HEK293 (cell line): ENCODE results near the gene CENPC.

Experiments used
- HOXC10 ChIP-seq: sonication (generic); formaldehyde crosslinking; IDR thresholded peaks from 2 replicates; pipeline ENCODE4 v1.8.1; 2023; ENCODE audit warnings: mild to moderate bottlenecking, missing genetic modification reagents
- KLF16 ChIP-seq: fragments of 450-650 bp; formaldehyde crosslinking; IDR thresholded peaks from 2 replicates; pipeline ENCODE4 v1.5.1; 2017; ENCODE audit warnings: missing biosample characterization, missing genetic modification characterization
- ZNF214 ChIP-seq: fragments of 450-650 bp; formaldehyde crosslinking; IDR thresholded peaks from 2 replicates; pipeline ENCODE4 v1.5.1; 2017; ENCODE audit warnings: missing biosample characterization, mild to moderate bottlenecking, missing genetic modification characterization, borderline replicate concordance
- ZNF292 ChIP-seq: fragments of 450-650 bp; formaldehyde crosslinking; IDR thresholded peaks from 2 replicates; pipeline ENCODE4 v1.5.1; 2016; ENCODE audit warnings: low read depth, missing biosample characterization, missing genetic modification characterization, borderline replicate concordance
- ZNF530 ChIP-seq: fragments of 450-650 bp; formaldehyde crosslinking; IDR thresholded peaks from 2 replicates; pipeline ENCODE4 v1.5.1; 2016; ENCODE audit warnings: low read depth, missing biosample characterization, missing genetic modification characterization
- ZNF776 ChIP-seq: fragments of 450-650 bp; formaldehyde crosslinking; IDR thresholded peaks from 2 replicates; pipeline ENCODE4 v1.5.0; 2017; ENCODE audit warnings: missing biosample characterization, missing genetic modification characterization, borderline replicate concordance
- ZNF785 ChIP-seq: fragments of 450-650 bp; formaldehyde crosslinking; IDR thresholded peaks from 2 replicates; pipeline ENCODE4 v1.5.1; 2016; ENCODE audit warnings: missing biosample characterization, missing genetic modification characterization
- TF ChIP-seq, protein P1 (sequence below): fragments of 450-650 bp; formaldehyde crosslinking; IDR thresholded peaks from 2 replicates; pipeline ENCODE4 v1.5.1; 2016; ENCODE audit warnings: missing biosample characterization, missing genetic modification characterization
- TF ChIP-seq, protein P2 (sequence below): fragments of 450-650 bp; formaldehyde crosslinking; IDR thresholded peaks from 2 replicates; pipeline ENCODE4 v1.5.1; 2016; ENCODE audit warnings: missing biosample characterization, missing genetic modification characterization
- TF ChIP-seq, protein P3 (sequence below): sonication (generic); formaldehyde crosslinking; IDR thresholded peaks from 2 replicates; pipeline ENCODE4 v1.8.1; 2022; ENCODE audit warnings: mild to moderate bottlenecking, moderate library complexity, missing genetic modification reagents
- TF ChIP-seq, protein P4 (sequence below): fragments of 450-650 bp; formaldehyde crosslinking; IDR thresholded peaks from 2 replicates; pipeline ENCODE4 v1.5.1; 2016; ENCODE audit warnings: missing biosample characterization, missing genetic modification characterization
- TF ChIP-seq, protein P5 (sequence below): fragments of 450-650 bp; formaldehyde crosslinking; conservative IDR thresholded peaks from 2 replicates; pipeline ENCODE4 v1.5.1; 2016; ENCODE audit warnings: low read depth, missing biosample characterization, missing genetic modification characterization

DNA sequence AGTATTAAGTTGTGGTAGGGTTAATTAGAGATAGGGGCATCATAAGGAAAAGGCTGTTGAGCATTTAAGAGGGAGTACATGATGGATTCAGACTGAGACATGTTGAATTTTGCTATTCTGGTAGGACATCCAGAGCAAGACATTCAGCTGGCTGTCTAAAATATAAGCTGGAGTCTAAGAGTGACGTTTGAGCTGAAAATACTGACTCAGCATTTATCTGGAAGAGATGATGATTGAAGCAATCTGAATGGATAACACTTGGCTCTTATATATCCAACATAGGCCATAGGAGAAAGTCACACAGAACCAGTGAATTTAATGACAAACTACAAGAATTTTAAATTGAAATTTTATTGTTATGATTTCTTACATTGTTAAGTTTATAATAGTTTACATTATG is 114.3 kb downstream of the CENPC start:
- TF ChIP-seq, protein P1, sequence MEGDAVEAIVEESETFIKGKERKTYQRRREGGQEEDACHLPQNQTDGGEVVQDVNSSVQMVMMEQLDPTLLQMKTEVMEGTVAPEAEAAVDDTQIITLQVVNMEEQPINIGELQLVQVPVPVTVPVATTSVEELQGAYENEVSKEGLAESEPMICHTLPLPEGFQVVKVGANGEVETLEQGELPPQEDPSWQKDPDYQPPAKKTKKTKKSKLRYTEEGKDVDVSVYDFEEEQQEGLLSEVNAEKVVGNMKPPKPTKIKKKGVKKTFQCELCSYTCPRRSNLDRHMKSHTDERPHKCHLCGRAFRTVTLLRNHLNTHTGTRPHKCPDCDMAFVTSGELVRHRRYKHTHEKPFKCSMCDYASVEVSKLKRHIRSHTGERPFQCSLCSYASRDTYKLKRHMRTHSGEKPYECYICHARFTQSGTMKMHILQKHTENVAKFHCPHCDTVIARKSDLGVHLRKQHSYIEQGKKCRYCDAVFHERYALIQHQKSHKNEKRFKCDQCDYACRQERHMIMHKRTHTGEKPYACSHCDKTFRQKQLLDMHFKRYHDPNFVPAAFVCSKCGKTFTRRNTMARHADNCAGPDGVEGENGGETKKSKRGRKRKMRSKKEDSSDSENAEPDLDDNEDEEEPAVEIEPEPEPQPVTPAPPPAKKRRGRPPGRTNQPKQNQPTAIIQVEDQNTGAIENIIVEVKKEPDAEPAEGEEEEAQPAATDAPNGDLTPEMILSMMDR (tag by site-specific recombination) = no peak
- TF ChIP-seq, protein P2, sequence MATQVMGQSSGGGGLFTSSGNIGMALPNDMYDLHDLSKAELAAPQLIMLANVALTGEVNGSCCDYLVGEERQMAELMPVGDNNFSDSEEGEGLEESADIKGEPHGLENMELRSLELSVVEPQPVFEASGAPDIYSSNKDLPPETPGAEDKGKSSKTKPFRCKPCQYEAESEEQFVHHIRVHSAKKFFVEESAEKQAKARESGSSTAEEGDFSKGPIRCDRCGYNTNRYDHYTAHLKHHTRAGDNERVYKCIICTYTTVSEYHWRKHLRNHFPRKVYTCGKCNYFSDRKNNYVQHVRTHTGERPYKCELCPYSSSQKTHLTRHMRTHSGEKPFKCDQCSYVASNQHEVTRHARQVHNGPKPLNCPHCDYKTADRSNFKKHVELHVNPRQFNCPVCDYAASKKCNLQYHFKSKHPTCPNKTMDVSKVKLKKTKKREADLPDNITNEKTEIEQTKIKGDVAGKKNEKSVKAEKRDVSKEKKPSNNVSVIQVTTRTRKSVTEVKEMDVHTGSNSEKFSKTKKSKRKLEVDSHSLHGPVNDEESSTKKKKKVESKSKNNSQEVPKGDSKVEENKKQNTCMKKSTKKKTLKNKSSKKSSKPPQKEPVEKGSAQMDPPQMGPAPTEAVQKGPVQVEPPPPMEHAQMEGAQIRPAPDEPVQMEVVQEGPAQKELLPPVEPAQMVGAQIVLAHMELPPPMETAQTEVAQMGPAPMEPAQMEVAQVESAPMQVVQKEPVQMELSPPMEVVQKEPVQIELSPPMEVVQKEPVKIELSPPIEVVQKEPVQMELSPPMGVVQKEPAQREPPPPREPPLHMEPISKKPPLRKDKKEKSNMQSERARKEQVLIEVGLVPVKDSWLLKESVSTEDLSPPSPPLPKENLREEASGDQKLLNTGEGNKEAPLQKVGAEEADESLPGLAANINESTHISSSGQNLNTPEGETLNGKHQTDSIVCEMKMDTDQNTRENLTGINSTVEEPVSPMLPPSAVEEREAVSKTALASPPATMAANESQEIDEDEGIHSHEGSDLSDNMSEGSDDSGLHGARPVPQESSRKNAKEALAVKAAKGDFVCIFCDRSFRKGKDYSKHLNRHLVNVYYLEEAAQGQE (tag by site-specific recombination) = no peak
- TF ChIP-seq ZNF292 = no peak
- TF ChIP-seq, protein P3, sequence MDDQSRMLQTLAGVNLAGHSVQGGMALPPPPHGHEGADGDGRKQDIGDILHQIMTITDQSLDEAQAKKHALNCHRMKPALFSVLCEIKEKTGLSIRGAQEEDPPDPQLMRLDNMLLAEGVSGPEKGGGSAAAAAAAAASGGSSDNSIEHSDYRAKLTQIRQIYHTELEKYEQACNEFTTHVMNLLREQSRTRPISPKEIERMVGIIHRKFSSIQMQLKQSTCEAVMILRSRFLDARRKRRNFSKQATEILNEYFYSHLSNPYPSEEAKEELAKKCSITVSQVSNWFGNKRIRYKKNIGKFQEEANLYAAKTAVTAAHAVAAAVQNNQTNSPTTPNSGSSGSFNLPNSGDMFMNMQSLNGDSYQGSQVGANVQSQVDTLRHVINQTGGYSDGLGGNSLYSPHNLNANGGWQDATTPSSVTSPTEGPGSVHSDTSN = no peak
- TF ChIP-seq HOXC10 (CRISPR knock-in tag) = no peak
- TF ChIP-seq ZNF530 (tag by site-specific recombination) = no peak
- TF ChIP-seq, protein P4, sequence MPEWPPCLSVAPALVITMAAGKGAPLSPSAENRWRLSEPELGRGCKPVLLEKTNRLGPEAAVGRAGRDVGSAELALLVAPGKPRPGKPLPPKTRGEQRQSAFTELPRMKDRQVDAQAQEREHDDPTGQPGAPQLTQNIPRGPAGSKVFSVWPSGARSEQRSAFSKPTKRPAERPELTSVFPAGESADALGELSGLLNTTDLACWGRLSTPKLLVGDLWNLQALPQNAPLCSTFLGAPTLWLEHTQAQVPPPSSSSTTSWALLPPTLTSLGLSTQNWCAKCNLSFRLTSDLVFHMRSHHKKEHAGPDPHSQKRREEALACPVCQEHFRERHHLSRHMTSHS (tag by site-specific recombination) = no peak
- no peak for TF ChIP-seq ZNF776 (tag by site-specific recombination)
- no peak for TF ChIP-seq ZNF214 (tag by site-specific recombination)
- TF ChIP-seq, protein P5, sequence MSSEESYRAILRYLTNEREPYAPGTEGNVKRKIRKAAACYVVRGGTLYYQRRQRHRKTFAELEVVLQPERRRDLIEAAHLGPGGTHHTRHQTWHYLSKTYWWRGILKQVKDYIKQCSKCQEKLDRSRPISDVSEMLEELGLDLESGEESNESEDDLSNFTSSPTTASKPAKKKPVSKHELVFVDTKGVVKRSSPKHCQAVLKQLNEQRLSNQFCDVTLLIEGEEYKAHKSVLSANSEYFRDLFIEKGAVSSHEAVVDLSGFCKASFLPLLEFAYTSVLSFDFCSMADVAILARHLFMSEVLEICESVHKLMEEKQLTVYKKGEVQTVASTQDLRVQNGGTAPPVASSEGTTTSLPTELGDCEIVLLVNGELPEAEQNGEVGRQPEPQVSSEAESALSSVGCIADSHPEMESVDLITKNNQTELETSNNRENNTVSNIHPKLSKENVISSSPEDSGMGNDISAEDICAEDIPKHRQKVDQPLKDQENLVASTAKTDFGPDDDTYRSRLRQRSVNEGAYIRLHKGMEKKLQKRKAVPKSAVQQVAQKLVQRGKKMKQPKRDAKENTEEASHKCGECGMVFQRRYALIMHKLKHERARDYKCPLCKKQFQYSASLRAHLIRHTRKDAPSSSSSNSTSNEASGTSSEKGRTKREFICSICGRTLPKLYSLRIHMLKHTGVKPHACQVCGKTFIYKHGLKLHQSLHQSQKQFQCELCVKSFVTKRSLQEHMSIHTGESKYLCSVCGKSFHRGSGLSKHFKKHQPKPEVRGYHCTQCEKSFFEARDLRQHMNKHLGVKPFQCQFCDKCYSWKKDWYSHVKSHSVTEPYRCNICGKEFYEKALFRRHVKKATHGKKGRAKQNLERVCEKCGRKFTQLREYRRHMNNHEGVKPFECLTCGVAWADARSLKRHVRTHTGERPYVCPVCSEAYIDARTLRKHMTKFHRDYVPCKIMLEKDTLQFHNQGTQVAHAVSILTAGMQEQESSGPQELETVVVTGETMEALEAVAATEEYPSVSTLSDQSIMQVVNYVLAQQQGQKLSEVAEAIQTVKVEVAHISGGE (tag by site-specific recombination) = no peak
- TF ChIP-seq ZNF785 (tag by site-specific recombination) = no peak
- no peak for TF ChIP-seq KLF16 (tag by site-specific recombination)
